HS-27A (cell line): ENCODE results near the gene SGK1.

ENCODE experiments used
- DNase-seq: peaks from one replicate; pipeline ENCODE4 v3.0.0-alpha.2; 2012; ENCODE audit warnings: low read depth, missing footprints

SGK1 gene

GRCh38 chr6:134119486-134119885, 198.4 kb downstream of the SGK1 start:
- no peak for DNase-seq
